IPS-NIHi11 (cell line): ENCODE data around the gene NPPC.
"Not testable (repeated sequence)": the region's sequence is repeated elsewhere in the genome, so short reads cannot be mapped to it uniquely, and the experiment has no call there.

Experiments used
- DNase-seq: peaks from one replicate; pipeline ENCODE4 v3.0.0; 2012; ENCODE audit warnings: mixed read lengths, low spot score

Gene NPPC

GRCh38 chr2:231926180-231926741 lies at the start of gene NPPC:
Gene NPPC, minus strand, starts transcription at chr2:231926396. Its CDS starts 147 bp downstream, at chr2:231926249.
- DNase-seq, result peak; percentile 89

GRCh38 chr2:231975001-231975400 lies 48.8 kb upstream of the NPPC start:
- no peak for DNase-seq

- DNase-seq, result no peak
Measured at GRCh38 chr2:231970461-231970860, 44.3 kb upstream of the NPPC start.

- no peak for DNase-seq
Measured at GRCh38 chr2:231968820-231969219, 42.6 kb upstream of the NPPC start.

GRCh38 chr2:231966886-231967285 lies 40.7 kb upstream of the NPPC start:
- DNase-seq, result no peak

- DNase-seq, result no peak
Measured at GRCh38 chr2:231965102-231965501, 38.9 kb upstream of the NPPC start.

GRCh38 chr2:231961349-231962166 lies 35.4 kb upstream of the NPPC start, which contains the start of gene DIS3L2:
Gene DIS3L2, plus strand, starts transcription at chr2:231961713. Its CDS starts 53,215 bp downstream, at chr2:232014928.
- DNase-seq, result peak; percentile 93

- DNase-seq, result no peak
Measured at GRCh38 chr2:231960810-231961348, 34.7 kb upstream of the NPPC start.

- DNase-seq, result no peak
Measured at GRCh38 chr2:231957913-231958763, 31.9 kb upstream of the NPPC start.

GRCh38 chr2:231955758-231956472 lies 29.7 kb upstream of the NPPC start:
- no peak for DNase-seq

GRCh38 chr2:231951452-231952035 lies 25.3 kb upstream of the NPPC start:
- no peak for DNase-seq

- no peak for DNase-seq
Measured at GRCh38 chr2:231947694-231948093, 21.5 kb upstream of the NPPC start.

- not testable (repeated sequence) for DNase-seq
Measured at GRCh38 chr2:231947112-231947511, 20.9 kb upstream of the NPPC start.

- DNase-seq, result no peak
Measured at GRCh38 chr2:231946241-231946814, 20.1 kb upstream of the NPPC start.

GRCh38 chr2:231942180-231942579 lies 16.0 kb upstream of the NPPC start:
- DNase-seq, result no peak

GRCh38 chr2:231941673-231942072 lies 15.5 kb upstream of the NPPC start:
- no peak for DNase-seq

GRCh38 chr2:231940795-231941194 lies 14.6 kb upstream of the NPPC start:
- DNase-seq, result no peak

- DNase-seq, result no peak
Measured at GRCh38 chr2:231939022-231939421, 12.8 kb upstream of the NPPC start.

- DNase-seq, result no peak
Measured at GRCh38 chr2:231937057-231937456, 10.9 kb upstream of the NPPC start.

- no peak for DNase-seq
Measured at GRCh38 chr2:231936491-231936890, 10.3 kb upstream of the NPPC start.

- no peak for DNase-seq
Measured at GRCh38 chr2:231935815-231936214, 9.6 kb upstream of the NPPC start.
